Measurements from ENCODE around the gene OR6S1. TPM values are rescaled to one million over a fixed set of nuclear protein-coding genes. Genes with fewer than 3 reads are reported as not detected.

Gene OR6S1
- total RNA-seq, 1 donor from 2014 or later: not detected

- Mint-ChIP-seq H3K4me1 (ENCODE audit: low read depth) (peaks cover 16% of the 10 kb centered on the region), H3K27me3 (peaks cover 7% of the 10 kb centered on the region), H3K36me3 (ENCODE audit: insufficient read depth) (no peaks in the 10 kb centered on the region), H3K27ac (no peak overlapping the region), H3K4me3 (ENCODE audit: low read depth) (no peak overlapping the region), H3K9me3 (ENCODE audit: low read depth) (no peaks in the 10 kb centered on the region)
- no peak for TF ChIP-seq CTCF (IDR thresholded peaks at IDR 0.05; ENCODE audit: unreplicated experiment)
- no peak for DNase-seq (ENCODE audit: low spot score, unreplicated experiment)
These were observed 38.4 kb upstream of the OR6S1 start for GRCh38 chr14:20679907-20680306.

- H3K4me3 Mint-ChIP-seq (ENCODE audit: low read depth): no peak overlapping the region
- no peak for TF ChIP-seq CTCF (IDR thresholded peaks at IDR 0.05; ENCODE audit: unreplicated experiment)
- no peaks in the 10 kb centered on the region for H3K9me3 Mint-ChIP-seq (ENCODE audit: low read depth)
- no peak for DNase-seq (ENCODE audit: low spot score, unreplicated experiment)
- peaks cover 17% of the 10 kb centered on the region for H3K4me1 Mint-ChIP-seq (ENCODE audit: low read depth)
- H3K27me3 Mint-ChIP-seq: peaks cover 7% of the 10 kb centered on the region
- no peaks in the 10 kb centered on the region for H3K36me3 Mint-ChIP-seq (ENCODE audit: insufficient read depth)
- no peak overlapping the region for H3K27ac Mint-ChIP-seq
These were observed 34.6 kb upstream of the OR6S1 start for GRCh38 chr14:20676072-20676471.

GRCh38 chr14:20675669-20676068 lies 34.2 kb upstream of the OR6S1 start:
- no peak for DNase-seq (ENCODE audit: low spot score, unreplicated experiment)
- Mint-ChIP-seq H3K4me3 (ENCODE audit: low read depth) (no peak overlapping the region), H3K27ac (no peak overlapping the region), H3K36me3 (ENCODE audit: insufficient read depth) (no peaks in the 10 kb centered on the region), H3K9me3 (ENCODE audit: low read depth) (no peaks in the 10 kb centered on the region), H3K27me3 (peaks cover 7% of the 10 kb centered on the region), H3K4me1 (ENCODE audit: low read depth) (peaks cover 13% of the 10 kb centered on the region)
- no peak for TF ChIP-seq CTCF (IDR thresholded peaks at IDR 0.05; ENCODE audit: unreplicated experiment)

GRCh38 chr14:20671597-20672283 lies 30.2 kb upstream of the OR6S1 start:
- no peak for DNase-seq (ENCODE audit: low spot score, unreplicated experiment)
- Mint-ChIP-seq H3K36me3 (ENCODE audit: insufficient read depth) (no peaks in the 10 kb centered on the region), H3K4me3 (ENCODE audit: low read depth) (no peak overlapping the region), H3K27ac (peak overlapping the region; percentile 1), H3K9me3 (ENCODE audit: low read depth) (no peaks in the 10 kb centered on the region), H3K27me3 (peaks cover 10% of the 10 kb centered on the region), H3K4me1 (ENCODE audit: low read depth) (peaks cover 8% of the 10 kb centered on the region)
- TF ChIP-seq CTCF (IDR thresholded peaks at IDR 0.05; ENCODE audit: unreplicated experiment): no peak

- H3K27me3 Mint-ChIP-seq: peaks cover 23% of the 10 kb centered on the region
- H3K27ac Mint-ChIP-seq: no peak overlapping the region
- H3K4me1 Mint-ChIP-seq (ENCODE audit: low read depth): peaks cover 8% of the 10 kb centered on the region
- H3K9me3 Mint-ChIP-seq (ENCODE audit: low read depth): no peaks in the 10 kb centered on the region
- no peak for DNase-seq (ENCODE audit: low spot score, unreplicated experiment)
- H3K36me3 Mint-ChIP-seq (ENCODE audit: insufficient read depth): no peaks in the 10 kb centered on the region
- no peak for TF ChIP-seq CTCF (IDR thresholded peaks at IDR 0.05; ENCODE audit: unreplicated experiment)
- H3K4me3 Mint-ChIP-seq (ENCODE audit: low read depth): no peak overlapping the region
These were observed 27.5 kb upstream of the OR6S1 start for GRCh38 chr14:20668969-20669368.
